ENCODE data around the gene SSMEM1. TPM values are rescaled to one million over a fixed set of nuclear protein-coding genes. Genes with fewer than 3 reads are reported as not detected.
"Not testable (repeated sequence)": the region's sequence is repeated elsewhere in the genome, so short reads cannot be mapped to it uniquely, and the experiment has no call there.

The SSMEM1 gene
- total RNA-seq, 1 donor from 2014 or later, result not detected

- DNase-seq (ENCODE audit: low read depth), result not testable (repeated sequence)
Observed at GRCh38 chr7:130249626-130250025, 42.0 kb downstream of the SSMEM1 start.

GRCh38 chr7:130254555-130254954, 46.9 kb downstream of the SSMEM1 start:
- no peak for DNase-seq (ENCODE audit: low read depth)

DNA sequence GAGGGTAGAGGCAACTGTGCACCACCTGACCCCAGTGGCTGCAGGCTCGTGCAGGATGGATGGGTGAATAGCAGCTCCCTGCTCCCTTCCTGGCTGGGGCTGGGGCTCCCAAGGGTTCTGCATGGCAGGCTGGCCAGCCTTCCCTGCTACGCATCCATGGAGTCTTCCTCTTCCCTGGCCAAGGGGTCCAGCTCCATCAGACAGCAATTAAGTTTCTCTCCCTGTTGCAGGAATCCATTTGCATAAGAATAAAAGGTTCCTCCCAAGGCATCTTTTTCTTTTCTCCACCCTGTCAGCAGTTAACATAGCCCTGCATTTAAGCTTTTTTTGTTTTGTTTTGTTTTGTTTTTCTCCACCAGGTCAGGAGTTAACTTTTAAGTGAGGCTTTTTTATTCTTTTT, 49.0 kb downstream of the SSMEM1 start:
- no peak for DNase-seq (ENCODE audit: low read depth)

DNA sequence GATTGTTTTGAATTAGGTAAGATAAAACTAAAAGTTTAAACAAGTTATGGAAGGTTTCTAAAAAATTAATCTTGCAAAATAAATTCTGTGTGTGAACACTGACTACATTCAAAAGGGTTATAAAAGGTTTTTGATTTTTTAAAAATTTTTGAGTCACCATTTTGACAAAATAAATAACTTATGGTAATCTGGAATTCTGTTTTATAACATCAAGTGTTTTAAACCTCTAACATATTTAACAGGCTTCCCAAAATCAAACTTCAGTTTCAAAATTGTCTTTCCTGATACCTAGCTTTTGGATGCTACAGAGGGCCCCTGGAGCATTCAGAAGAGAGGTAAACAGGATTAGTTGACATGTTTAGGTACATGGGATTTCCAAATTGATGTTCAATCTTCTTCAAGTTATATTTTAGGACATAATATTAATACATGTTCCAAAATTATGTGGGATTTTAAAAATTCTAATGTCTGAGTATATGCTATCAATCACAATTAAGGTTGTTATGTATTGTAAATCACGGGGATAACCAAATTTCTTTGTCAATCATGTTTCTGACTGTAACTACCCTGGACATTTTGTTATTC, 50.9 kb downstream of the SSMEM1 start:
- no peak for DNase-seq (ENCODE audit: low read depth)

DNA sequence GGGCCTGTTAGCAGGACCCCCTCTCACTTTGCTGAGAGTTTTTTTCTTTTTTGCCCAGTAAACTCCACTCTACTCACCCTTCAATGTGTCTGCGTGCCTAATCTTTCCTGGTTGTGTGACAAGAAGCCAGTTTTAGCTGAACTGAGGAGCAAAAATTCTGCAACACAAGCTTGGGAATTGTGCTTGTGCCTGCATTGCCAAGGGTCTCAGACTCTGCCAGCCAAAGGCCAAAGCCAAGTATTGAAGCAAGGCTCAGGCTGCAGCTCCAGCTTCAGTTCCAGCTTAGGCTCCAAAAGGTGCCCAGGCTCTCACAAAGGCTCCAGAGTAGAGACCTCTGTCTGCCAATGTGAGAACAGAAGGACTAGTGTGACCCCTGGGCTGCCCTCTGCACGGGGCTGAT, 54.8 kb downstream of the SSMEM1 start:
- no peak for DNase-seq (ENCODE audit: low read depth)

DNA sequence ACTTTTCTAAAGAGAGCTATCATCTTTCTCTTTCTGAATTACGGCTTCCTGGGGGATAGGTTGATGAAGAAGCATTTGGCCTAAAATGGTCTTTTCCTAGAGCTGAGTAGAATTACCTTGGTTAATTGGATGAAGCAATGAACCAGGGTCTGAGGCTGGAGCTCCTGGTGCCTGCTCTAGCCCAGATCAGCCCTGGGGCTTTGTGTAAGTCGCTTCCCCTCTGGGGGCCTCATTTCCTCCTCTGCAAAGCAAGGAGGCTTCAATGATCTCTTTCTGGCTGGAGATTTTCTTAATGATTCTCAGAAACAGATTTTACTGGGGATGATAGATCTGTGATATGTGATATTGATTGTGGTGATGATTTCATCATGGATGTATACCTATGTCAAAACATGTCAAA, 55.5 kb downstream of the SSMEM1 start:
- no peak for DNase-seq (ENCODE audit: low read depth)

Other genes starting within 250 kb of the SSMEM1 start
- gene ZC3HC1, start 156.5 kb upstream of the SSMEM1 start, total RNA-seq, result 29.1 and 29.2 TPM in 2 replicates
- gene KLHDC10, start 137.3 kb upstream of the SSMEM1 start, total RNA-seq, result 26.4 and 48.8 TPM in 2 replicates
- gene TMEM209, start 2.5 kb upstream of the SSMEM1 start, total RNA-seq, result 8.0 and 11.4 TPM in 2 replicates
- gene CPA2, start 59.0 kb downstream of the SSMEM1 start, total RNA-seq, result not detected in 2 replicates
- gene CPA4, start 85.3 kb downstream of the SSMEM1 start, total RNA-seq, result 4.7 and 22.7 TPM in 2 replicates
- gene CPA5, start 137.0 kb downstream of the SSMEM1 start, total RNA-seq, result not detected in 2 replicates
- not detected in 2 replicates for gene CPA1, start 172.6 kb downstream of the SSMEM1 start, total RNA-seq
- gene CEP41, start 233.2 kb downstream of the SSMEM1 start, total RNA-seq, result 11.3 and 18.7 TPM in 2 replicates

Measured in renal cortical epithelial cell (primary cell).